ENCODE measurements around the gene TCF12. TPM values are rescaled to one million over a fixed set of nuclear protein-coding genes. Genes with fewer than 3 reads are reported as not detected.

The TCF12 gene
- total and polyA plus RNA-seq, 2 donors (not counting 3 experiments of a cell fraction or from before 2014, with no cell fraction given) = 72.1 to 133 TPM

DNA sequence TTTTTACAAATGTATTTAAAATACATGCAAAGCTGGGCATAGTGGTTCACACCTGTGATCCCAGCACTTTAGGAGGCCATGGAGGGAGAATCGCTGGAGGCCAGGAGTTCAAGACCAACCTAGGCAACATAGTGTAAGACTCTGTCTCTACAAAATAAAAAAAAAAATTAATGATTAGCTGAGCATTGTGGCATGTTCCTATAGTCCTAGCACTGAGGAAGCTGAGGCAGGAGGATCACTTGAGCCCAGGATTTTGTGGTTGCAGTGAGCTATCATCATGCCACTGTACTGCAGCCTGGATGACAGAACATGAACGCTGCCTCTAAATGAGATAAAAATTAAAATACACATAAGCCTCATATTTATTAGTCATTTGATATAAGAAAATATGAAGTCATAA, 142.8 kb downstream of the TCF12 start:
- no peaks in the 10 kb centered on the region for H4K20me1 ChIP-seq (replicated peaks; ENCODE audit: control insufficient read depth, extremely low read depth, insufficient read depth, low read length)
- H3K9me3 ChIP-seq (replicated peaks; ENCODE audit: control insufficient read depth, insufficient read depth, low read length) = no peaks in the 10 kb centered on the region
- peak overlapping the region in 1 of 3 experiments; percentile 13 for H3K4me3 ChIP-seq (replicated peaks in 1 of 3; ENCODE audit: insufficient read depth in 1 of 3, low read depth in 1 of 3, low read length in 3 of 3)
- H3K27me3 ChIP-seq (ENCODE audit: control insufficient read depth in 2 of 2, insufficient read depth in 2 of 2, low read length in 2 of 2) = no peaks in the 10 kb centered on the region
- CTCF ChIA-PET = interaction anchor here (1.0 to 1.8 kb wide), 8 partner anchors 19 to 570 kb away, joined by 3 to 6 read pairs (median 4); no protein-coding TSS in a partner anchor
- no peak for TF ChIP-seq GATA2 (IDR thresholded peaks at IDR 0.05; ENCODE audit: insufficient read depth, insufficient read length, low read depth, low read length)
- TF ChIP-seq EZH2 (IDR thresholded peaks at IDR 0.05; ENCODE audit: borderline replicate concordance, low read depth, low read length, severe bottlenecking) = no peak
- no peak for TF ChIP-seq JUN (IDR thresholded peaks at IDR 0.05; ENCODE audit: borderline replicate concordance, insufficient read depth, insufficient read length, low read depth)
- no peak for TF ChIP-seq MYC (IDR thresholded peaks at IDR 0.05; ENCODE audit: low read depth, low read length)
- no peak for TF ChIP-seq POLR2AphosphoS5 (IDR thresholded peaks at IDR 0.05; ENCODE audit: insufficient read depth, low read depth, low read length)
- dilution Hi-C loops (cut with MboI; ENCODE audit: extremely low pct_ligation_motif_present, low sequenced_read_pairs) = no loop called here
- intact Hi-C loops (cut with micrococcal nuclease) = loop anchor here (2.0 kb wide), 2 partner anchors 22 to 74 kb away; no protein-coding TSS in a partner anchor
- peaks cover 58% of the 10 kb centered on the region for H3K79me2 ChIP-seq (ENCODE audit: control insufficient read depth, insufficient read depth, low read length)
- BruUV-seq (replicated peaks) = TSS peak; percentile 23
- H3K4me1 ChIP-seq (ENCODE audit: control insufficient read depth, extremely low read depth, insufficient read depth, low read length) = peaks cover 57% of the 10 kb centered on the region
- H2AFZ ChIP-seq (ENCODE audit: low read depth, low read length) = no peak overlapping the region
- H3K36me3 ChIP-seq (ENCODE audit: control insufficient read depth in 2 of 2, extremely low read depth in 1 of 2, insufficient read depth in 2 of 2, low read length in 2 of 2) = peaks cover 0 to 5% of the 10 kb centered on the region in 2 experiments
- H3K4me2 ChIP-seq (ENCODE audit: insufficient read depth, low read length) = peak overlapping the region; percentile 73
- peak overlapping the region; percentile 99 for H3K27ac ChIP-seq (ENCODE audit: insufficient read depth, low read depth, low read length)
- POLR2A ChIA-PET = no interaction called here
- DNase-seq (ENCODE audit: low read depth, low spot score) = no peak
- peak overlapping the region; percentile 73 for H3K9ac ChIP-seq (replicated peaks; ENCODE audit: extremely low read depth, insufficient read depth, low read length)
- H3K9me1 ChIP-seq (replicated peaks; ENCODE audit: control insufficient read depth, extremely low read depth, insufficient read depth, low read length) = no peaks in the 10 kb centered on the region
- no peak for FAIRE-seq

DNA sequence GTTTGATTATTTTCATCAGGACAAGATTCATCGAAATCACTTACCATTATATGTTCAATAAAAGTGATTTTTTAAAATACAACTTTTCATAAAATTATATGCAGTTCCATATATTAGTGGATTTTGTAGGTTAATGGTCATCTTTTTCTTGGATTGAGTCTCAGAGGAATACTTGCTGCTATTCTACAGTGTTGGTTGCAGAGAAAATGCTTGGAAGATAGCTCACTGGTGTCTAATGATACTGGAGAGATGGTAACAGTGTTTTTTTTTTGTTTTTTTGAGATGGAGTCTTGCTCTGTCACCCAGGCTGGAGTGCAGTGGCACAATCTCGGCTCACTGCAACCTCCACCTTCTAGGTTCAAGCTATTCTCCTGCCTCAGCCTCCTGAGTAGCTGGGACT, 143.3 kb downstream of the TCF12 start:
- Histone ChIP-seq H3K27me3 (ENCODE audit: control insufficient read depth in 2 of 2, insufficient read depth in 2 of 2, low read length in 2 of 2) (no peaks in the 10 kb centered on the region), H3K9ac (replicated peaks; ENCODE audit: extremely low read depth, insufficient read depth, low read length) (peak overlapping the region; percentile 73), H3K4me3 (replicated peaks in 1 of 3; ENCODE audit: insufficient read depth in 1 of 3, low read depth in 1 of 3, low read length in 3 of 3) (no peak overlapping the region), H3K4me2 (ENCODE audit: insufficient read depth, low read length) (peak overlapping the region; percentile 73), H3K9me3 (replicated peaks; ENCODE audit: control insufficient read depth, insufficient read depth, low read length) (no peaks in the 10 kb centered on the region), H2AFZ (ENCODE audit: low read depth, low read length) (no peak overlapping the region), H3K79me2 (ENCODE audit: control insufficient read depth, insufficient read depth, low read length) (peaks cover 56% of the 10 kb centered on the region), H3K27ac (ENCODE audit: insufficient read depth, low read depth, low read length) (peak overlapping the region; percentile 99), H3K36me3 (ENCODE audit: control insufficient read depth in 2 of 2, extremely low read depth in 1 of 2, insufficient read depth in 2 of 2, low read length in 2 of 2) (peaks cover 0 to 5% of the 10 kb centered on the region in 2 experiments), H4K20me1 (replicated peaks; ENCODE audit: control insufficient read depth, extremely low read depth, insufficient read depth, low read length) (no peaks in the 10 kb centered on the region), H3K4me1 (ENCODE audit: control insufficient read depth, extremely low read depth, insufficient read depth, low read length) (peaks cover 57% of the 10 kb centered on the region), H3K9me1 (replicated peaks; ENCODE audit: control insufficient read depth, extremely low read depth, insufficient read depth, low read length) (no peaks in the 10 kb centered on the region)
- POLR2A ChIA-PET = no interaction called here
- DNase-seq (ENCODE audit: low read depth, low spot score) (no peak), FAIRE-seq (no peak)
- no TSS peak for BruUV-seq (replicated peaks)
- intact Hi-C loops (cut with micrococcal nuclease) = loop anchor here (2.0 kb wide), 2 partner anchors 21 to 73 kb away; no protein-coding TSS in a partner anchor
- TF ChIP-seq MYC (IDR thresholded peaks at IDR 0.05; ENCODE audit: low read depth, low read length) (no peak), POLR2A (IDR thresholded peaks at IDR 0.05; ENCODE audit: low read depth, low read length) (no peak), EZH2 (IDR thresholded peaks at IDR 0.05; ENCODE audit: borderline replicate concordance, low read depth, low read length, severe bottlenecking) (no peak), FOS (IDR thresholded peaks at IDR 0.05; ENCODE audit: borderline replicate concordance, insufficient read depth, low read length) (no peak), CTCF (IDR thresholded peaks at IDR 0.05; ENCODE audit: extremely low read depth in 1 of 2, insufficient read depth in 1 of 2, low read depth in 1 of 2, low read length in 2 of 2) (no peak), POLR2AphosphoS5 (IDR thresholded peaks at IDR 0.05; ENCODE audit: insufficient read depth, low read depth, low read length) (no peak)
- CTCF ChIA-PET = interaction anchor here (1.0 to 1.8 kb wide), 7 partner anchors 12 to 85 kb away, joined by 3 to 6 read pairs (median 4); no protein-coding TSS in a partner anchor
- dilution Hi-C loops (cut with MboI; ENCODE audit: extremely low pct_ligation_motif_present, low sequenced_read_pairs) = no loop called here
